OCI-LY1 (cell line): ENCODE measurements around the gene SPAG4.
A peak's percentile ranks its signal among the peaks of the same experiment; 100 is the strongest.

Source experiments
- H2AFZ ChIP-seq: fragments of 200-600 bp; sonication (generic), shearing (Covaris generic); 2 replicates; pipeline ENCODE4 v1.6.0; 2014; ENCODE audit warnings: antibody characterized with exemption, mild to moderate bottlenecking, low read length
- H3F3A ChIP-seq: fragments of 200-600 bp; sonication (generic), shearing (Covaris generic); 2 replicates; pipeline ENCODE4 v1.6.0; 2014; ENCODE audit warnings: mild to moderate bottlenecking, antibody characterized with exemption, low read length, moderate library complexity; ENCODE audit not compliant: insufficient read depth
- H3K27ac ChIP-seq: fragments of 200-600 bp; sonication (generic); 2 replicates; pipeline ENCODE4 v1.5.1; 2014; ENCODE audit warnings: low read length, mixed run types, mild to moderate bottlenecking, low read depth; ENCODE audit not compliant: poor library complexity, severe bottlenecking
- H3K27me3 ChIP-seq: fragments of 200-600 bp; sonication (generic); 2 replicates; pipeline ENCODE4 v1.6.0; 2014; ENCODE audit warnings: antibody characterized with exemption, mild to moderate bottlenecking, low read length, moderate library complexity; ENCODE audit not compliant: insufficient read depth
- H3K36me3 ChIP-seq: fragments of 200-600 bp; sonication (generic); 2 replicates; pipeline ENCODE4 v1.6.1; 2014; ENCODE audit warnings: mild to moderate bottlenecking, antibody characterized with exemption, low read length, moderate library complexity, mixed read lengths; ENCODE audit not compliant: insufficient read depth
- H3K4me1 ChIP-seq: fragments of 200-600 bp; sonication (generic); 2 replicates; pipeline ENCODE4 v1.5.1; 2014; ENCODE audit warnings: mild to moderate bottlenecking, low read length, moderate library complexity; ENCODE audit not compliant: insufficient read depth, severe bottlenecking
- H3K4me2 ChIP-seq: fragments of 200-600 bp; sonication (generic), shearing (Covaris generic); 2 replicates; pipeline ENCODE4 v1.6.1; 2014; ENCODE audit warnings: low read length
- H3K4me3 ChIP-seq: fragments of 200-600 bp; sonication (generic); 2 replicates; pipeline ENCODE4 v1.5.1; 2014; ENCODE audit warnings: low read length, low read depth, mild to moderate bottlenecking, mixed read lengths; ENCODE audit not compliant: poor library complexity, severe bottlenecking
- H3K79me2 ChIP-seq: fragments of 200-600 bp; shearing (Covaris generic); 2 replicates; pipeline ENCODE4 v1.6.1; 2016; ENCODE audit warnings: mixed run types, low read length, mixed read lengths; ENCODE audit not compliant: insufficient read depth
- H3K9ac ChIP-seq: fragments of 200-600 bp; sonication (generic), shearing (Covaris generic); 2 replicates; pipeline ENCODE4 v1.6.1; 2014; ENCODE audit warnings: mild to moderate bottlenecking, low read length, mixed read lengths
- H3K9me2 ChIP-seq: fragments of 200-600 bp; sonication (generic), shearing (Covaris generic); 2 replicates; pipeline ENCODE4 v1.6.1; 2014; ENCODE audit warnings: low read depth, mild to moderate bottlenecking, low read length, mixed read lengths
- H3K9me3 ChIP-seq: fragments of 200-600 bp; shearing (Covaris generic); 2 replicates; pipeline ENCODE4 v1.6.1; 2014; ENCODE audit warnings: low read length, mixed read lengths
- H4K20me1 ChIP-seq: fragments of 200-600 bp; sonication (generic), shearing (Covaris generic); 2 replicates; pipeline ENCODE4 v1.6.0; 2016; ENCODE audit warnings: mild to moderate bottlenecking, low read length; ENCODE audit not compliant: insufficient read depth
- EZH2 ChIP-seq: fragments of 200-600 bp; sonication (generic), shearing (Covaris generic); IDR thresholded peaks from 2 replicates; pipeline ENCODE4 v1.8.0; 2017; ENCODE audit warnings: borderline replicate concordance, mixed run types, mild to moderate bottlenecking, antibody characterized with exemption, low read length, moderate library complexity, mixed read lengths
- TF ChIP-seq, protein P1 (sequence below): fragments of 200-600 bp; sonication (generic), shearing (Covaris generic); IDR thresholded peaks from 2 replicates; pipeline ENCODE4 v1.5.1; 2017; ENCODE audit warnings: mild to moderate bottlenecking, antibody characterized with exemption, low read length, moderate library complexity, mixed read lengths

SPAG4 gene

DNA sequence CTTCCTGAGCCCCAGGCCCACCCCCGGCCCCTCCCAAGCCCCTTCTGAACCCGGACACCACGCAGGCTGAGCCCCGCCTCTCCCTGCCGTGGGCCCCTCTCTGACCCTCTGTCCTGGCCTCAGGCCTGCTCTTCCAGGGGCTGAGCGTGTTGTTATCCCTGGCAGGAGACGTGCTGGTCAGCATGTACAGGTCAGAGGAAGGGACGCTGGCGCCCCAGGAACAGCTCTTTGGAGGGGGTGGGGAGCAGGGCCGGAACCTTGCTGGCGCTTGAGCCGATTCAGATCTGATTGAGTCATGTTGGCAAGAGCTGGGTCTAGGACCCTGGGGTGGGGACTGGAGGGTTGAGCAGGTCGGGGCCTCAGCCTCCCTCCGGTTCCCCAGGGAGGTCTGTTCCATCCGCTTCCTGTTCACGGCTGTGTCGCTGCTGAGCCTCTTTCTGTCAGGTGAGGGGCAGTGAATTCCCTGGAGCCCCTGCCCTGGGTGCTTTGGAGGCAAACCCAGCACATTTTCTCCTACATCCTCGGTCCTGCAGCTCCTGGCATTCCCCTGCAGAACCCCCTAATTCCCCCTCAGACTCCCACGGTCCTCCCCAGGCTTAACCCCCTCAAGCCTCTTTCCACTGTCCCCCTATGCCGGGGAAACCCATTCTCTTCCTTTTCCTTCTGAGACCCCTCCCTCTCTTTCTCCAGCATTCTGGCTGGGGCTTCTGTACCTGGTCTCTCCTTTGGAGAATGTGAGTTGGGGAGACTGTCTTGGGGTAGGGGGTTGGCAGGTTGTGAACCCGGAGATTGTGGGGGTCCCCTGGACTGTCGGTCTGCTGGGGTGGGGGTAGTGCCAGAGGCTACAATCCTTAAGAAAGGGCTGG is 2.0 kb downstream of the SPAG4 start:
- H3K9me2 ChIP-seq: no peaks in the 10 kb centered on the region
- H3K9me3 ChIP-seq: no peaks in the 10 kb centered on the region
- H3K79me2 ChIP-seq: no peaks in the 10 kb centered on the region
- H3K27ac ChIP-seq: peak overlapping the region; percentile 88
- H3K4me2 ChIP-seq: peak overlapping the region; percentile 99
- peak overlapping the region; percentile 82 for H3K4me3 ChIP-seq
- H3K36me3 ChIP-seq: no peaks in the 10 kb centered on the region; the same call in 1 of the 2 replicates
- no peak for TF ChIP-seq EZH2
- TF ChIP-seq, protein P1, sequence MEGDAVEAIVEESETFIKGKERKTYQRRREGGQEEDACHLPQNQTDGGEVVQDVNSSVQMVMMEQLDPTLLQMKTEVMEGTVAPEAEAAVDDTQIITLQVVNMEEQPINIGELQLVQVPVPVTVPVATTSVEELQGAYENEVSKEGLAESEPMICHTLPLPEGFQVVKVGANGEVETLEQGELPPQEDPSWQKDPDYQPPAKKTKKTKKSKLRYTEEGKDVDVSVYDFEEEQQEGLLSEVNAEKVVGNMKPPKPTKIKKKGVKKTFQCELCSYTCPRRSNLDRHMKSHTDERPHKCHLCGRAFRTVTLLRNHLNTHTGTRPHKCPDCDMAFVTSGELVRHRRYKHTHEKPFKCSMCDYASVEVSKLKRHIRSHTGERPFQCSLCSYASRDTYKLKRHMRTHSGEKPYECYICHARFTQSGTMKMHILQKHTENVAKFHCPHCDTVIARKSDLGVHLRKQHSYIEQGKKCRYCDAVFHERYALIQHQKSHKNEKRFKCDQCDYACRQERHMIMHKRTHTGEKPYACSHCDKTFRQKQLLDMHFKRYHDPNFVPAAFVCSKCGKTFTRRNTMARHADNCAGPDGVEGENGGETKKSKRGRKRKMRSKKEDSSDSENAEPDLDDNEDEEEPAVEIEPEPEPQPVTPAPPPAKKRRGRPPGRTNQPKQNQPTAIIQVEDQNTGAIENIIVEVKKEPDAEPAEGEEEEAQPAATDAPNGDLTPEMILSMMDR: peak; percentile 27; the same call in 1 of the 2 replicates
- peaks cover 39% of the 10 kb centered on the region for H3K4me1 ChIP-seq
- H4K20me1 ChIP-seq: no peaks in the 10 kb centered on the region
- H3K27me3 ChIP-seq: no peaks in the 10 kb centered on the region
- H3F3A ChIP-seq: no peaks in the 10 kb centered on the region
- H3K9ac ChIP-seq: peak overlapping the region; percentile 82
- no peak overlapping the region for H2AFZ ChIP-seq

DNA sequence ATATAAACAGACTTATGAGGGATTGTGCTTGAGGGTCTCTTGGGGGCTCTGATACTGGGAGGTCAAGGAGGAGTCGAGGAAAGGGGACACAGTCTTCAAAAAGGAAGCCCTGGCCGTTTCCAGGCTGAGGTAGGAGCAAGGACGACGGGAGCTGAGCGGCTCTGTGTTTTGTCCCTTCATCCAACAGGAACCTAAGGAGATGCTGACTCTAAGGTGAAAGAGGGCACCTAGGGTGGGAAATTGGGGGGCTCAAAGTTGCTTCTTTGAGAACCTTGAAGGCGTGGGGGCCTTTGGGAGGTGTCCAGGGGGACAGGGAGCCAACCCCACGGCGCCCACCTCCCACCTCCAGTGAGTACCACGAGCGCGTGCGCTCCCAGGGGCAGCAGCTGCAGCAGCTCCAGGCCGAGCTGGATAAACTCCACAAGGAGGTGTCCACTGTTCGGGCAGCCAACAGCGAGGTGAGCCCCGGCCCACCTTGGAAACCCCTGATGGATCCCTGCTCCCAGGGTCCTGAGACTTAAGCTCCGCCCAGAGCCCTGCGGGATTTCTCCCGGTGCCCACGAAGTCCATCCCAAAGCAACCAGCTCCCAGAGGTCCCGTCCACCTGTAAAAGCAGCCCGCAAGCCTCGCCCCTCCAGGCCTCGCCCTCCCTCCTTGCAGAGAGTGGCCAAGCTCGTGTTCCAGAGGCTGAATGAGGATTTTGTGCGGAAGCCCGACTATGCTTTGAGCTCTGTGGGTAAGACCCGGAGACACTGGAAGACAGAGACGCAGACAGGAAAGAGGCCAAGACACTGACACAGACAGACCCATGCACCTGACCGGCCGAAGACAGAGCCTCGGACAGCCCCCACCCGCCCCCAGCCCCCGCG is 2.9 kb downstream of the SPAG4 start:
- H3K4me3 ChIP-seq: peak overlapping the region; percentile 82
- H3K27ac ChIP-seq: peak overlapping the region; percentile 88
- TF ChIP-seq, protein P1: no peak
- TF ChIP-seq EZH2: no peak
- H4K20me1 ChIP-seq: no peaks in the 10 kb centered on the region
- no peaks in the 10 kb centered on the region for H3K27me3 ChIP-seq
- no peak overlapping the region for H2AFZ ChIP-seq
- H3K9me2 ChIP-seq: no peaks in the 10 kb centered on the region
- peaks cover 39% of the 10 kb centered on the region for H3K4me1 ChIP-seq
- peak overlapping the region; percentile 99 for H3K4me2 ChIP-seq
- H3K9ac ChIP-seq: peak overlapping the region; percentile 82
- no peaks in the 10 kb centered on the region for H3K79me2 ChIP-seq
- H3F3A ChIP-seq: no peaks in the 10 kb centered on the region
- H3K36me3 ChIP-seq: no peaks in the 10 kb centered on the region; the same call in 1 of the 2 replicates
- H3K9me3 ChIP-seq: no peaks in the 10 kb centered on the region

DNA sequence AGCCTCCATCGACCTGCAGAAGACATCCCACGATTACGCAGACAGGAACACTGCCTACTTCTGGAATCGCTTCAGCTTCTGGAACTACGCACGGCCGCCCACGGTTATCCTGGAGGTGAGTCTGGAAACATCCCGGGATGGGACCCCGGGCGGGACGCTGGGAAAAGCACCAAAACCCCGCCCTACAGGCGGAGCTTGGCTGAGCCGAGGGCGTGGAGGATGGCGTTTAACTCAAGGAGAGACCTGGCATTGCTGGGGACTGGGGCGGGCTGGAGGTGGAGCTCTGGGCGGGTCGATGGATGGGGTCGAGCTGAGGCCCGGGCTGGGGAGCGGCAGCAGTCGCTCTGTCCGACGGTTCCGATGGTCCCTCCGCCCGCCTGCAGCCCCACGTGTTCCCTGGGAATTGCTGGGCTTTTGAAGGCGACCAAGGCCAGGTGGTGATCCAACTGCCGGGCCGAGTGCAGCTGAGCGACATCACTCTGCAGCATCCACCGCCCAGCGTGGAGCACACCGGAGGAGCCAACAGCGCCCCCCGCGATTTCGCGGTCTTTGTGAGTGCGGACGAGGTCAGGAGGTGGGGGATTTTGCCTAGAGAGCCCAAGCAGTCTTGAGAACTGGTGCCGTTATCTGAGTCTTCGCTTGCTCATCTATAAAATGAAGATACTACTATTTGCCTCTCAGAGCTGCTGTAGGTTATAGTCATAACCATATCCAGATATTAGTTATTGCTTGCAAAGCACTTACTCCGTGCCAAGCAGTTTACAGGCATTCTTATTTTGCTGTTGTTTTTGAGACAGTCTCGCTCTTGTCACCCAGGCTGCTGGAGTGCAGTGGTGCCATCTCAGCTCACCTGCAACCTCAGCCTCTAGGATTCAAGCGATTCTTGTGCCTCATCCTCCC is 3.8 kb downstream of the SPAG4 start:
- H3K4me3 ChIP-seq: peak overlapping the region; percentile 82
- no peaks in the 10 kb centered on the region for H3K9me3 ChIP-seq
- no peaks in the 10 kb centered on the region for H3F3A ChIP-seq
- no peak for TF ChIP-seq EZH2
- TF ChIP-seq, protein P1: peak; percentile 87
- H3K4me1 ChIP-seq: peaks cover 39% of the 10 kb centered on the region
- H3K27me3 ChIP-seq: no peaks in the 10 kb centered on the region
- no peaks in the 10 kb centered on the region for H3K9me2 ChIP-seq
- H3K4me2 ChIP-seq: peak overlapping the region; percentile 99
- H3K9ac ChIP-seq: peak overlapping the region; percentile 61; the same call in 1 of the 2 replicates
- no peak overlapping the region for H2AFZ ChIP-seq
- H4K20me1 ChIP-seq: no peaks in the 10 kb centered on the region
- H3K36me3 ChIP-seq: peaks cover under 1% of the 10 kb centered on the region; the same call in 1 of the 2 replicates
- peak overlapping the region; percentile 58 for H3K27ac ChIP-seq
- no peaks in the 10 kb centered on the region for H3K79me2 ChIP-seq
